SIG-M5 (cell line): ENCODE results near the gene PDE1C.

Experiments used
- DNase-seq: peaks from one replicate; lab custom pipeline; 2025; lab: John Stamatoyannopoulos, UW

The PDE1C gene

GRCh38 chr7:31772211-31772610 lies 298.0 kb downstream of the PDE1C start:
- DNase-seq = no peak

- no peak for DNase-seq
Observed at GRCh38 chr7:31767686-31768358, 302.4 kb downstream of the PDE1C start.

GRCh38 chr7:31764462-31764861 lies 305.7 kb downstream of the PDE1C start:
- DNase-seq = no peak

- no peak for DNase-seq
Observed at GRCh38 chr7:31763548-31763947, 306.7 kb downstream of the PDE1C start.

- DNase-seq = no peak
Observed at GRCh38 chr7:31761646-31762045, 308.6 kb downstream of the PDE1C start.

GRCh38 chr7:31758755-31759154 lies 311.5 kb downstream of the PDE1C start:
- DNase-seq = no peak

- DNase-seq = no peak
Observed at GRCh38 chr7:31751726-31752125, 318.5 kb downstream of the PDE1C start.

- no peak for DNase-seq
Observed at GRCh38 chr7:31748084-31748483, 322.1 kb downstream of the PDE1C start.

GRCh38 chr7:31747553-31747952 lies 322.7 kb downstream of the PDE1C start:
- no peak for DNase-seq

GRCh38 chr7:31744294-31744874 lies 325.8 kb downstream of the PDE1C start:
- DNase-seq = no peak

- DNase-seq = no peak
Observed at GRCh38 chr7:31741852-31742251, 328.4 kb downstream of the PDE1C start.

GRCh38 chr7:31735991-31736982 lies 333.9 kb downstream of the PDE1C start:
- no peak for DNase-seq

- DNase-seq = no peak
Observed at GRCh38 chr7:31734456-31734855, 335.8 kb downstream of the PDE1C start.

GRCh38 chr7:31729195-31729804 lies 340.9 kb downstream of the PDE1C start:
- DNase-seq = no peak

- DNase-seq = no peak
Observed at GRCh38 chr7:31724696-31725095, 345.5 kb downstream of the PDE1C start.

GRCh38 chr7:31720366-31720765 lies 349.8 kb downstream of the PDE1C start:
- DNase-seq = no peak

GRCh38 chr7:31716355-31716754 lies 353.9 kb downstream of the PDE1C start:
- DNase-seq = no peak

GRCh38 chr7:31710171-31710570 lies 360.0 kb downstream of the PDE1C start:
- DNase-seq = no peak

- no peak for DNase-seq
Observed at GRCh38 chr7:31707089-31707488, 363.1 kb downstream of the PDE1C start.

- DNase-seq = no peak
Observed at GRCh38 chr7:31705377-31705776, 364.8 kb downstream of the PDE1C start.

- no peak for DNase-seq
Observed at GRCh38 chr7:31702354-31702753, 367.9 kb downstream of the PDE1C start.
